Left lung (tissue), 10 donors: ENCODE data around the gene NIM1K. TPM values are rescaled to one million over a fixed set of nuclear protein-coding genes. Genes with fewer than 3 reads are reported as not detected.

Source experiments
- ATAC-seq: fragments of 200-7000 bp; cut with Tn5 transposase; one replicate; pipeline ENCODE4 v1.9.1; 2020; ENCODE audit warnings: moderate library complexity
- DNase-seq, 4 donors: peaks; one replicate each; pipeline ENCODE4 v3.0.0-alpha.2; 2013 to 2020
- H3K27ac ChIP-seq, 2 donors: fragments of 200-600 bp; sonication (generic) in 1 of 2; one replicate each; pipeline versions ENCODE4 v1.5.0 to v1.8.0; 2020 to 2021
- H3K27me3 ChIP-seq, 2 donors: fragments of 200-600 bp; sonication (generic) in 1 of 2; one replicate each; pipeline versions ENCODE4 v1.5.0 to v1.8.0; 2020 to 2021
- H3K36me3 ChIP-seq, 2 donors: fragments of 200-600 bp; sonication (generic) in 1 of 2; one replicate each; pipeline versions ENCODE4 v1.5.0 to v1.8.0; 2020 to 2021
- H3K4me1 ChIP-seq, 2 donors: fragments of 200-600 bp; one replicate each; pipeline ENCODE4 v1.8.0; 2021
- H3K4me3 ChIP-seq, 2 donors: fragments of 200-600 bp; sonication (generic) in 1 of 2; one replicate each; pipeline versions ENCODE4 v1.5.0 to v1.8.0; 2020 to 2021; ENCODE audit warnings: mild to moderate bottlenecking in 1 of 2
- H3K9me3 ChIP-seq, 2 donors: fragments of 200-600 bp; sonication (generic) in 1 of 2; one replicate each; pipeline versions ENCODE4 v1.5.0 to v1.8.0; 2020 to 2021
- intact Hi-C, 2 donors: fragments of 100-400 bp; cut with DNase I; formaldehyde crosslinking; loops; one replicate each; pipeline versions ENCODE4 v1.11.2 to v1.14.2; 2022
- polyA plus RNA-seq, 6 donors: library from polyadenylated mRNA; unstranded; fragments of 120-200 nt; gene quantifications; one replicate each; pipeline ENCODE4 v1.2.1, GENCODE V29; 2013; ENCODE audit not compliant: insufficient read length in 6 of 6
- total RNA-seq, 2 donors: library from RNA; stranded (reverse); fragmentation: NEBNext Ultra II Directional; extraction: Animal tissue kit (Norgen Biotek cat#: 25700); gene quantifications; one replicate each; pipeline ENCODE4 v1.2.1, GENCODE V29; 2021
- TF ChIP-seq, protein P1 (sequence below), 2 donors: fragments of 200-600 bp; sonication (generic) in 1 of 2; IDR thresholded peaks; one replicate each; pipeline versions ENCODE4 v1.5.0 to v1.8.0; 2021; ENCODE audit warnings: antibody characterized with exemption in 2 of 2
- donor health status: DM: no; HTN: yes; CAD: no.
- donor health status: DM: no; HTN: no; CAD: no.

The NIM1K gene
- total and polyA plus RNA-seq, 8 donors = 0.44 to 3.0 (median 0.79) TPM

DNA sequence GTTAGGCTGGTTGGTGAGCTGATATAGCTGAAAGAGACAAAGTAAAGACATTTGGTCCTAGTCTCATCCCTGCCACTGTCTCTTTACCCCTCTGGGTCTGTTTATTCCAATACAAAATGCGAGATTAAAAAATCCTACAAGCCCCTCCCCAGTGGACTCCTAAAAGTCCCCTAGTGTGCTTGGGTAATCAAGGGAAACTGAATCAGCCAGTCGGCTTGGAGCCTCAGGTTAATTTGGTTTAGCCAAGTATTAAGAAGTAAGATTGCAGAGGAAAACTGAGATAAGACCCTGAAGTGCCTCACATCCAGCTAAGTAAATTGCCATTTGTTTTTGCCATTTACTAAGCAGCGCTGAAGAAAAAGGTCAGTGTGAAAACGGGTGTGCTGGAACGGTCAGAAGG lies 10.4 kb downstream of the NIM1K start:
- no peaks in the 10 kb centered on the region for H3K4me1 ChIP-seq
- no peaks in the 10 kb centered on the region for H3K27me3 ChIP-seq
- intact Hi-C loops = no loop called here
- no peak overlapping the region for H3K27ac ChIP-seq
- no peaks in the 10 kb centered on the region for H3K36me3 ChIP-seq
- DNase-seq (no peak), ATAC-seq (no peak)
- H3K4me3 ChIP-seq = no peak overlapping the region
- H3K9me3 ChIP-seq = no peaks in the 10 kb centered on the region
- TF ChIP-seq, protein P1, sequence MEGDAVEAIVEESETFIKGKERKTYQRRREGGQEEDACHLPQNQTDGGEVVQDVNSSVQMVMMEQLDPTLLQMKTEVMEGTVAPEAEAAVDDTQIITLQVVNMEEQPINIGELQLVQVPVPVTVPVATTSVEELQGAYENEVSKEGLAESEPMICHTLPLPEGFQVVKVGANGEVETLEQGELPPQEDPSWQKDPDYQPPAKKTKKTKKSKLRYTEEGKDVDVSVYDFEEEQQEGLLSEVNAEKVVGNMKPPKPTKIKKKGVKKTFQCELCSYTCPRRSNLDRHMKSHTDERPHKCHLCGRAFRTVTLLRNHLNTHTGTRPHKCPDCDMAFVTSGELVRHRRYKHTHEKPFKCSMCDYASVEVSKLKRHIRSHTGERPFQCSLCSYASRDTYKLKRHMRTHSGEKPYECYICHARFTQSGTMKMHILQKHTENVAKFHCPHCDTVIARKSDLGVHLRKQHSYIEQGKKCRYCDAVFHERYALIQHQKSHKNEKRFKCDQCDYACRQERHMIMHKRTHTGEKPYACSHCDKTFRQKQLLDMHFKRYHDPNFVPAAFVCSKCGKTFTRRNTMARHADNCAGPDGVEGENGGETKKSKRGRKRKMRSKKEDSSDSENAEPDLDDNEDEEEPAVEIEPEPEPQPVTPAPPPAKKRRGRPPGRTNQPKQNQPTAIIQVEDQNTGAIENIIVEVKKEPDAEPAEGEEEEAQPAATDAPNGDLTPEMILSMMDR (IDR thresholded peaks at IDR 0.05) = no peak

DNA sequence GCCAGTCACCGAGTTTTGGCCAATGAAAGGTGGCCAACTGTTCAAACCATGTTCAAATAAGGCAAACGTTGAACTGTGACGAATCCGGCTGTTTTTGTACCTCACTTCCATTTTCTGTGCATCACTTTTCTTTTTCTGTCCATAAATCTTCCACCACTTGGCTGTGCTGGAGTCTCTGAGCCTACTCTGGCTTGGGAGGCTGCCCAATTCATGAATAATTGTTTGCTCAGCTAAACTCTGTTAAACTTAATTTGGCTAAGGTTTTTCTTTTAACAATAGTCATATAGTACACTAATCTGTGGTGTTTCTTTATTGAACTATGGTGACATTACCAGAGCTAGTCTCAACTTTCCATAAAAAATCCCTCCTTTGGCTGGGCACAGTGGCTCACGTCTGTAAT lies 11.3 kb downstream of the NIM1K start:
- ATAC-seq (no peak), DNase-seq (no peak)
- intact Hi-C loops = no loop called here
- no peak overlapping the region for H3K4me3 ChIP-seq
- H3K27ac ChIP-seq = no peak overlapping the region
- H3K9me3 ChIP-seq = no peaks in the 10 kb centered on the region
- no peaks in the 10 kb centered on the region for H3K4me1 ChIP-seq
- H3K36me3 ChIP-seq = no peaks in the 10 kb centered on the region
- H3K27me3 ChIP-seq = peaks cover 0 to 3% of the 10 kb centered on the region in 2 donors
- TF ChIP-seq, protein P1 (IDR thresholded peaks at IDR 0.05) = no peak

DNA sequence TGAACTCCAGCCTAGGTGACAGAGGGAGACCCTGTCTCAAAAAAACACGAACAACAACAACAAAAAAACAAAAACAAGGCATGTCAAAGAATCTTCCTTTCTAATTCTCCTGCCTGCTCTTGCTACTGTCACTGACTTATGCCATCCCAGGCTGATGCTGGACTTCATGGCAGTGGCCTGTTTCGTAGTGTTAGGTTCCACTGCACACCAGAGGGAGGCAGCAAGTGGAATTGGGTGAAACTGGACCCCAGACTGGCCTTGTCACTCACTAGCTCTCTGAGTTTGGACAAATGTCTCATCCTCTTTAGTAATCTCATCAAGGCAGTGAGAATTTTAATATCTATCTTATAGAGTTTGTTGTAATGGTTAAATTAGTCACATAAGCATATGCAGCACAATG lies 12.9 kb downstream of the NIM1K start:
- H3K36me3 ChIP-seq = no peaks in the 10 kb centered on the region
- H3K27ac ChIP-seq = no peak overlapping the region
- intact Hi-C loops = no loop called here
- TF ChIP-seq, protein P1 (IDR thresholded peaks at IDR 0.05) = no peak
- peaks cover 0 to 14% of the 10 kb centered on the region in 2 donors for H3K27me3 ChIP-seq
- H3K4me1 ChIP-seq = no peaks in the 10 kb centered on the region
- DNase-seq (no peak), ATAC-seq (no peak)
- no peaks in the 10 kb centered on the region for H3K9me3 ChIP-seq
- no peak overlapping the region for H3K4me3 ChIP-seq

DNA sequence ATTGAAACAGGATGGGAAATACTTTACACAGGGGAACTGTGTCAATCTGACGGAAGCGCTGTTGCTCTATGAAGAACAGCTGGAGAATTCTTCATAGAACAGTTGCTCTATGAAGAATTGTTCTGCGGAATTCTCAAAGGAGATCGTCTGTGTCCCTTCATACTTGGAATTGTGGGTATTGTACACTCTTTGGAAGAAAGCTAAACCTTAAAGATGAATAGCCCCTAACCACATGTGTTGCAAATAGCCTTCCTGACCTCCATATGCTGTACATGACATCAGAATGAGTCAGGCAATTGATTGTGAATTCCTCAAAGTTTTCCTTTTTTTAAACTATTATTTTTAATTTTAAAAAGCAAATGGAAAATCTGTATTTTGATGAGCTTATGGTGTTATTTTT lies 15.6 kb downstream of the NIM1K start:
- Histone ChIP-seq H3K27ac (no peak overlapping the region), H3K36me3 (no peaks in the 10 kb centered on the region), H3K9me3 (no peaks in the 10 kb centered on the region), H3K4me1 (no peaks in the 10 kb centered on the region), H3K27me3 (peaks cover 0 to 21% of the 10 kb centered on the region in 2 donors), H3K4me3 (no peak overlapping the region)
- ATAC-seq = no peak
- DNase-seq = no peak
- intact Hi-C loops = no loop called here
- TF ChIP-seq, protein P1 (IDR thresholded peaks at IDR 0.05) = no peak

DNA sequence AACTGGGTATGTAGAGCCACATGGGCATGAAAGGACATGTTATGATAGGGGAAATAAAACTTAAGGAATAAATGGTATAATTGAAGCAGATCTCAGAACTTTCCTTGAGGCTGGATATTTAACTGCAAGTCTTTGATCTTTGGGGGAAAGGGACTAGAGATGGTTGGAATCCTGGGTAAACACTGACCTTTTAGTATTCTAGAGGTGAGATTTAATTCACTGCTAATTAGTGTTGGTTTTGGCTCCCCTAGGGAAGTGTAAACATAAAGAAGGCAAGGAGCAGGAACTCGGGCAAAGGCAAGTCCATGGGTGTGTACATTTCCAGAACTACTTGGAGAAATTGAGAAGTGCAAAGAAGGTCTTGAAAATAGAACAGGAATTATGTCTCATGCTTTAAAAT lies 16.6 kb downstream of the NIM1K start:
- H3K4me3 ChIP-seq = no peak overlapping the region
- no peaks in the 10 kb centered on the region for H3K36me3 ChIP-seq
- no peaks in the 10 kb centered on the region for H3K9me3 ChIP-seq
- peaks cover 0 to 21% of the 10 kb centered on the region in 2 donors for H3K27me3 ChIP-seq
- DNase-seq = no peak
- H3K27ac ChIP-seq = peak overlapping the region; percentile 23 to 53
- TF ChIP-seq, protein P1 (IDR thresholded peaks at IDR 0.05) = no peak
- intact Hi-C loops = no loop called here
- no peaks in the 10 kb centered on the region for H3K4me1 ChIP-seq
- ATAC-seq = peak; percentile 92
